Measurements from ENCODE around the gene IQCH. TPM values are rescaled to one million over a fixed set of nuclear protein-coding genes. Genes with fewer than 3 reads are reported as not detected.

The IQCH gene
- total and polyA plus RNA-seq, 9 of the 15 experiments (the other 6 are each of a cell fraction or from before 2014, with no cell fraction given): 1.8 to 3.9 (median 2.7) TPM

- Histone ChIP-seq H3K27me3 (ENCODE audit: control insufficient read depth in 2 of 2, insufficient read depth in 2 of 2, low read length in 2 of 2) (no peaks in the 10 kb centered on the region), H3K36me3 (ENCODE audit: control insufficient read depth, insufficient read depth, low read length) (no peaks in the 10 kb centered on the region), H3K79me2 (ENCODE audit: control insufficient read depth, insufficient read depth, low read length) (no peaks in the 10 kb centered on the region), H4K20me1 (replicated peaks; ENCODE audit: control insufficient read depth, insufficient read depth, low read length) (no peaks in the 10 kb centered on the region), H3K9me1 (ENCODE audit: control insufficient read depth, insufficient read depth, low read length) (no peaks in the 10 kb centered on the region), H3K27ac (ENCODE audit: extremely low read depth, low read depth, low read length) (no peak overlapping the region), H3K4me3 (no peak overlapping the region), H3K9ac (ENCODE audit: insufficient read depth in 1 of 2, low read depth in 2 of 2, low read length in 2 of 2) (no peak overlapping the region), H3K4me2 (ENCODE audit: insufficient read depth, low read length) (no peak overlapping the region), H3K9me3 (replicated peaks; ENCODE audit: control insufficient read depth, insufficient read depth, low read depth, low read length) (no peaks in the 10 kb centered on the region), H3K4me1 (replicated peaks in 1 of 2; ENCODE audit: control insufficient read depth in 2 of 2, insufficient read depth in 2 of 2, low read length in 2 of 2) (peaks cover 0 to 7% of the 10 kb centered on the region in 2 experiments; a peak in 3 of 5 replicates), H2AFZ (ENCODE audit: low read depth, low read length) (no peak overlapping the region)
- 56% methylated on average over 6 of the region's 6 CpGs for WGBS (ENCODE audit: insufficient coverage, low coverage, missing lambda C conversion rate)
- FAIRE-seq (no peak), ATAC-seq (no peak), DNase-seq (ENCODE audit: extremely low read depth in 1 of 4, low spot score in 3 of 4) (no peak)
- no peak for TF ChIP-seq ZNF174 (CRISPR knock-in tag; IDR thresholded peaks at IDR 0.05)
- no peak for TF ChIP-seq TAF7 (tag; IDR thresholded peaks at IDR 0.05)
- TF ChIP-seq BRD9 (IDR thresholded peaks at IDR 0.05; ENCODE audit: low read depth, partially characterized antibody): no peak
- no peak for TF ChIP-seq ETS1 (conservative IDR thresholded peaks at IDR 0.05; ENCODE audit: control insufficient read depth, low read depth, low read length)
- TF ChIP-seq SNIP1 (IDR thresholded peaks at IDR 0.05; ENCODE audit: low read depth): no peak
- no peak for TF ChIP-seq ZKSCAN1 (IDR thresholded peaks at IDR 0.05; ENCODE audit: low read depth, low read length)
- no peak for TF ChIP-seq ZNF217 (CRISPR knock-in tag; IDR thresholded peaks at IDR 0.05)
- TF ChIP-seq UBTF (IDR thresholded peaks at IDR 0.05; ENCODE audit: borderline replicate concordance in 1 of 2, low read depth in 2 of 2, low read length in 2 of 2): no peak
- BruUV-seq (replicated peaks): no TSS peak
- ChIA-PET POLR2A (no interaction called here), CTCF (ENCODE audit: low intra/inter-chr PET ratio) (no interaction called here)
- intact Hi-C loops (cut with micrococcal nuclease): no loop called here
- in situ Hi-C loops (cut with MboI): no loop called here
These were observed 162.3 kb downstream of the IQCH start for GRCh38 chr15:67416891-67417290.

All from K562 (cell line).